Activated naive CD8-positive, alpha-beta T cell treated with anti-CD3 and anti-CD28 coated beads, Interleukin-2, amount 10 ng/mL, durations not matched to agents 7 days and 5 days (primary cell): Measurements from ENCODE around the gene RAB15. TPM values are rescaled to one million over a fixed set of nuclear protein-coding genes. Genes with fewer than 3 reads are reported as not detected.

Experiments used
- total RNA-seq, 2 experiments: library from RNA; stranded (reverse); gene quantifications; one replicate each; pipeline ENCODE4 v1.2.3, GENCODE V29; 2021

Gene RAB15
- total RNA-seq, 2 experiments from 2014 or later, result 2.7 to 3.5 TPM

Other genes with a start within 250 kb of the RAB15 start
- not detected for gene SPTB, start 92.4 kb downstream of the RAB15 start, total RNA-seq
- gene CHURC1, start 57.9 kb downstream of the RAB15 start, total RNA-seq, result 10 to 100 TPM; 67.6 to 89.7 TPM
- gene GPX2, start 29.6 kb downstream of the RAB15 start, total RNA-seq, result not detected
- 10 to 100 TPM; 15.8 to 17.8 TPM for gene FNTB, start 14.6 kb upstream of the RAB15 start, total RNA-seq
- gene MAX, start 130.2 kb upstream of the RAB15 start, total RNA-seq, result 100 to 1,000 TPM; 150 to 155 TPM